HG03520 (cell line): ENCODE data around the gene RNF146.
"Not testable (repeated sequence)": the region's sequence is repeated elsewhere in the genome, so short reads cannot be mapped to it uniquely, and the experiment has no call there.

Source experiments
- ATAC-seq: cut with Tn5 transposase; IDR thresholded peaks from one replicate; pipeline ENCODE4 v1.9.1; 2021; ENCODE audit warnings: mild to moderate bottlenecking, moderate library complexity; ENCODE audit not compliant: unreplicated experiment

RNF146 gene

DNA sequence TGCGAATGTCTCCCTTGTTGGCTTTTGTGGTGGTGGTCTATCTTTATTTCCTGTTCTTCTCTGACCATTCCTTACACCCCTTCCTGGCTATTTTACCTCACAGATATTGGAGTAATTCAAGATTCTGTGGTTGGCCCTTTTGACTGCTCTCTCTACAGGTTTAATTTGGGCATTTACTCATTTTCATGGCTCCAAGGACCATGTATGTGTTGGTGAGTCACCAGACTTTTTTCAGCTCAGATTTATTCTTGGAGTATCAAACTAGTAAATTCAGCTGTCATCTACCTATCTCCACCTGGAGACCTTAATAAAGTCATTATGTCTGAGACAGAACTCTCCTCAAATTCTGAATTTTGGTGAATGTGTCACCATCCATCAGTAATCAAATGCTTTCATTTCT, 15.5 kb downstream of the RNF146 start:
- ATAC-seq: no peak

DNA sequence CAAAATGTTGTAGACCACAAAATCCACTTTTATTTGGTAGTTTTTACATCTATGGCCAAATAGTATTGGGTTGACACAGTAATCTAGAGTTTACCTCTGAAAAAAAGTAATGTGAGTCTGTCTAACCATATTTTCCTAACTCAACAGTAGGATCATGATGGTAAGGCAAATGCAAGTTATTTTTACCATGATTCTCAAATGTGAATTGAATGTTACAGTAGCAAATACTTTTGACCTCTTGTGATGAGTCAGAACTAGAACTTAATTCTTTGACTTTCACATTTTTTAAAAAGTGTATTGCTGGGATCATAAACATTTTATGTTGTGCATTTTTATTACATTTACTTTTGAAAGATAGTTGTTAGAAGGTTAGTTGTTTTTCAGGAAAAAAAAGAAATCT, 22.0 kb downstream of the RNF146 start:
- ATAC-seq: no peak

DNA sequence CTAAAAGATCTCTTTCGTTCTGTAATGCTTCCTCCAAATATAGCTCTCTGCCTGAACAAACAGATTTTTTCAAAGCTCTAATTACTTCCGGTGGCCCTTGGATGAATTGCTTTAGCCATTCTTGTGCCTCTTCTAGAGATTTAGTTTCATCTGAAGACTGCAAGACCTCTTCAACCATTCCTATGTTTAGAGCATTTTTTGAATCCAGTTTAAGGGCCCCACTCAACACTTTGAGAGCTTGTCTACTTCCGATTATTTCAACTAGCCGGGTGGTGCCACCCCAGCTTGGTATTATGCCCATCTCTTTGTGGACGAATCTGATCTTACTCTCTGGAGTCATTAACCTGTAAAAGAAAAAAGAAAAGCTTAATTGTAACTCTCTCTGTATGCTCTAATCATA, 23.3 kb downstream of the RNF146 start:
- ATAC-seq: no peak

DNA sequence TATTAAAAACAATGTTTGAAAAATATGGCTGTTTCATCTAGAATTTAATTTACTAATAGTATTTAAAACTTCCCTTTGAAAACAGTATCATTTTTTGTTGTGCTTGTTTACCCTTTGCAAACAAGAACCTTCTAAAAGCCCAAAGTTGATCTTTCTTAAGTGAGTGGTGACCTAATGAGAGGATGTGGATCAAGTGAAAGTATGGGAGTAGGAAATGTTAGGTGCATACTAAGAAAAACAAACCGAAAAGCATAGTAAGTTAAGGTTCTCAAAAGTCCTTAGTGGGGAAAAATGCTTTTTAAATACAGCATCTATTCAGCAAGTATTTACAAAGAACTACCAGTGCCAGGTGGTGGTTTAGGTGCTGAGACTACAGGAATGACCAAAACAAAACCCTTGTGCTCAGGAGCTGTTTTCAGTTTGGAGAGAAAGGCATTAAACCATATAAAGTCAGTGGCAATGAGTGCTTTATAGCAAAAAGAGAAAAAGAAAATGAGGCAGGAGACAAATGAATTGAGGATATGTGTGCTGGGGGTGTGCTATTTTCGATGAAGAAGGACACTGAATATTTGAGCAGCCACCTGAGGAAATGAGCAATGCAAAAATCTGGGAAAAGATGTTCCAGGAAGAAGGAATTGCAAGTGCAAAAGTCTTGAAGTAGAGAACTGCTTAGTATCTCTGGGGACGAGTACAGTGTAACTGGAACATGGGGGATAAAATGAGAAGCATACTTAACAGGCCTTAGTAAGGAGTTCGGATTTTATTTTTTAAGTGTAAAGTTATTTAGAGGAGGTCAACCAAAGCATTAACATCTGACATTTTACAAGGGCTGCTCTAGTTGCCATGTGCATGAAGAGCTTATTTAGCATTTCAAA, 24.0 kb downstream of the RNF146 start:
- peak; percentile 28 for ATAC-seq

DNA sequence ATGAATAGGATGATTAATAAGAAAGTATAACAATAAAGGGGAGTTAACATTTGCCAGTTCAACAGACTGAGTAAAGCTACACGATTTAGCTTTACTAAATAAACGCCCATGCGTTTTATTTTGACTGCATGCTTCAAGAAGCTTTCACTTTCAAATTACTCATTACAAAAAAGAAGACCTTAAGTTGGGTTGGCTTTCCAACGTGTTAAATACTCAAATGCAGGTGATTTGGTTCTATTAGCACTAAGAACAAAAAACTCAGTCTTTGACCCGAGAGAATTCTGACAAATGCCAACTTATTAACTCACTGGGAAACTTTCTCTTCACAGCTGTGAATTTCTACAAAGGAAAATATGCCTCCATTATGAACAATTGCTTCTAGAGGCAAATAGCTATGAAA, 24.8 kb downstream of the RNF146 start:
- peak; percentile 78 for ATAC-seq

DNA sequence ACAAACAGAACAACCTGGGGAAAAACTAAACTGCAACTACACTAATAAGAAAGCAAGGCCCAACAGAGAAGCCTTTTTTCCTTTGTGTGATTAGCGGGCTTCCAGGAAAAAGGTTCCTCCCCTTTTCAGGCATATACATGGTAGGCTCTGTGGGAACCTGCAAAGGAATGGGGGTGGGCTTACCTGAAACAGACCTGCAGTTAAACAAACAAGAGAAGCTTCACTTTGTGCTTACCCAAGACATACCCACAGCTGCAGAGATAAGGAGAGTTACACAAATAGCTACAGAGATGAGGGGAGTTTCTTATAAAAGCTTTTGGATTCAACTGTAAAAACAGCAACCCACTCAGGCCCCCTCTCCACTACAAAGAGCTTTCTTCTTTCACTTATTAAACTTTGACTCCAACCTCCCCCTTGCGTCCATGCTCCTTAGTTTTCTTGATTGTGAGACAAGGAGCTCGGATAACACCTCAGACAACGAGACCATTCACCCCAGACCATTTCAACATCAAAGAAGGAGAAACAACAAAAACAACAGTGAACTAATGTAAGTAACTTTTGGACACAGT, 30.9 kb downstream of the RNF146 start:
- no peak for ATAC-seq

DNA sequence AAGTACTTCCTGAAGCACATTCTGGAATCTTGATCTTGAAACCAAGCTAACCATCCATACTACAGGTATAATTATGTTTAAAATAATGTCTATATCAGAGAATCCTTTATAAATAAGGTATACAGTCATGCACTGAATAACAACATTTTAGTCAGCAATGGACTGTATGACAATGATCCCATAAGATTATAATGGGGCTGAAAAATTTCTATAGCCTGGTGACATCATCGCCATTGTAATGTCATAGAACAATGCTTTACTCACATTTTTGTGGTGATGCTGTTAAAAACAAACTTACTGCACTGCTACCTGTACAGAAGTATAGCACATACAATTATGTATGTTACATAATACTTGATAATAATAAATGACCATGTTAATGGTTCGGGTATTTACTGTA, 31.8 kb downstream of the RNF146 start:
- ATAC-seq: no peak

DNA sequence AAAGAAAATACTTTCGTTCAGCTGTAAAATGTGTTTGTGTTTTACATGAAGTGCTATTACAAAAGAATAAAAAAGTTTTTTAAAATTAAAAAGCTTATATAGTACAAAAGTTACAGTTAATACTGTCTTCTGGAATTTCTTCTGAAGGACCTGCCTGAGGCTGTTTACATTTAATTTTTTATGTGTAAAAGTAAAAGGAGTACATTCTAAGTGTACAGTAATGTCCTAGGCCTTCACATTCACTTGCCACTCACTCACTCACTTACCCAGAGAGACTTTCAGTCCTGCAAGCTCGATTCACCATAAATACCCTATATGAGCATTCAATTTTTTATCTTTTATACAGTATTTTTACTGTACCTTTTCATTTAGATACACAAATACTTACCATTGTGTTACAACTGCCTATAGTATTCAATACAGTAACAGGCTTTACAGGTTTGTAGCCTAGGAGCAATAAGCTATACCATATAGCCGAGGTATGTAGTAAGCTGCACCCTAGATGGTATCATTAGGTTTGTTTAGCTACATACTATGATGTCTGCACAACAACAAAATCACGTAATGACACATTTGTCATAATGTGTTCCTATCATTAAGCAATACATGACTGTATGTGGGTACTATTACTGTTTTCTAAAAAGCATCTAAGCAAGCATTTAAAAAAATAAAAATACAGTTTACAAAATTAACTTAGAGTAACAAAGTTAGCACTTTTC, 33.0 kb downstream of the RNF146 start:
- no peak for ATAC-seq

DNA sequence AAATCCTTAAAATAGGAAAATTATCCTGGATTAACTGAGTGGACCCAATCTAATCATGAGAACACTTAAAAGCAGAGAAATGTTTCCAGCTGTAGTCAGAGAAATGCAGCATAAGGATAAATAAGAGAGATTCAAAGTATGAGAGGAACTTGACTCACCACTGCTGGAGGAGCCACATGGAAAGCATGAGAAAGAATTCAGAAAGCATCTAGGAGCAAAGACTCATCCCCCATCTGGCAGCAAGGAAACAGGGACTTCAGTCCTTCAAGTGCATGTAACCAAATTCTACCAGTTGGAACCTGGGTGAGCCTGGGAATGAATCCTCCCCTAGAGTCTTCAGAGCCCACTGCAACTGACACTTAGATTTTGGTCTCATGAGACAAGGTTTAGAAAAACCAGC, 33.7 kb downstream of the RNF146 start:
- ATAC-seq: no peak

DNA sequence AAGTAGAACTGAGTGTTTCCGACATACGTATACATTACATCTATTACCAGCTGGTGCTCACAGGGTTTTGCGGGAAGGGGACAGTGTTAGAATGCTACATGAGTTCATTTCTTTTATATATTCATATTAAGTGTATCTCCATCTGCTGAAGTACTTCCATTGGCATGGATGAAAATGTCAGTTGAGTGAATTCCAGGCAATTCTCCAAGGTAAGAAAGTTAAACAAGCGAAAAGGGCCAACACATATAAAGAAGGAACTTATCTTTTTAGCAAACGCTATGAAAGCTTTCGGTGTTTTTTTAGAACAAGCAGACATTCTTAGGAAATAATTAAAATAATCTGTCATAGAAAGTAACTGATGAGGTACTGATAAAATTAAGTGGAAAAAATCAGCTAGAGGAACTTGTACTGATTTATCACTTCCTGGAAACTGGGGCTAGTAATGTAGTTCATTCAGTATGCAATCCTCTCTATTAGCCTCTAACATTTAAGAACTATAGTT, 34.6 kb downstream of the RNF146 start:
- no peak for ATAC-seq

DNA sequence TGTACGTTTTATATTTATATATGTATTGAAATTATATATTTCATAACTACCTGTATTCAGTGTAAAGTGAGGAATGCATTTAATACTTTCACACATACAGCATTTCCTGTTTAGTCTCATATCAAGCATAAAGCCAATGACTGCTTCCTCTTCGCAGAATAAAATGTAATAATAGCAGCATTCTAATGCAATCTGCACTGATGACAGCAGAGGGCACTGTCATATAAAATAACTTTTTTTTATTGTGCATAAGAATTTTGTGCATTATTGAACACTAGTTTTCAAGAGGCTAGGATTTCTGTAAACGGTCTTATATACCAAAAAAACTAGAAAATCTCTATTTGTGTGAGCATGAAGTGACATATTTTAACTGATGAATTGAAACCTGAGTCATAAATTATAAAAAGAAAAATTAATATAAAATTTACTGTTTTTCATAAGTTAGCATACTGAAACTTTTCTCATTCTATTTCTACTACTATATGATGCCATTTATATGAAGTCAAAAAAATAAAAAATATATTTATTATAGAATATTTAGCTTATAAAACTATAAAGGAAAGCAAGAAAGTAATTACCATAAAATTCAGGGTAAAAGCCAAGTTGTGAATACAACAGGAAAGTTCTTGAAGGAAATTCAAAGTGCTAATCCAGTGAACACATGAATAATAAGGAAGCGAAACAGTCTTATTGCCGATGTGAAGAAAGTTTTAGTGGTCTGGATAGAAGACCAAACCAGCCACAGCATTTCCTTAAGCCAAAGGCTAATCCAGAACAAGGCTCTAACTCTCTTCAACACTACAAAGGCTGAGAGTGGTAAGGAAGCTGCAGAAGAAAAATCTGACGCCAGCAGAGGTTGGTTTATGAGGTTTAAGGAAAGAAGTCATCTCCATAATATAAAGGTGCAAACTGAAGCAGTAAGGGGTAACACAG, 36.3 kb downstream of the RNF146 start:
- ATAC-seq: peak; percentile 83

DNA sequence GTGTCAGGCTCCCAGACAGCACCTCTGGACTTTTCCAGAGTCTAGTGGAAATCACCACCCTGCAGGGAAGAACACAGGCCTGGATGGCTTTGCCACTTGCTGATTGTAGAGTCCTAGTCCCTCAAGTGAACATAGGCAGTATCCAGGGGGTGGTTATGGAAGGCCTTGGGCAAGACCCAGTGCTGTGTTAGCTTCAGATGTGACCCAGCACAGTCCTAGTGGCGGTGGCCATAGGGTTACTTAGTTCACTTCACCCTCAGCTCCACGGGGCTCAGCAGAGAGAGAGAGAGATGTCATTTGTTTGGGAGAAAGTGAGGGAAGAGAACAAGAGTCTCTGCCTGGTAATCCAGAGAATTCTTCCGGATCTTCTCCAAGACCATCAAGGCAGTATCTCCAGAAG, 37.3 kb downstream of the RNF146 start:
- no peak for ATAC-seq

DNA sequence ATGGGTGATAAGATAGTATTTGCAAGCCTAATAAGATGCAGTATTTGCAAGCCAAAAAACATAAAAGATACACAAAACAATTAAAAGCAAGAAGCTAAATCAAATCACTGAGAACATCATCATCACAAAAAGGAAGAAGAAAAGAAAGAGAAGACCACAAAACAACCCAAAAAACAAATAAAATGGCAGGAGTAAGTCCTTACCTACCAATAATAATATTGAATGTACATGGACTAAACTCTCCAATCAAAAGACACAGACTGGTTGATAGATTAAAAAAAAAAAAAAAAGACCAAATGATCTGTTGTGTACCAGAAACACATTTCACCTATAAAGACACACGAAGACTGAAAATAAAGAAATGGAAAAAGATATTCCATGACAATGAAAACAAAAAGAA, 39.1 kb downstream of the RNF146 start:
- ATAC-seq: no peak

DNA sequence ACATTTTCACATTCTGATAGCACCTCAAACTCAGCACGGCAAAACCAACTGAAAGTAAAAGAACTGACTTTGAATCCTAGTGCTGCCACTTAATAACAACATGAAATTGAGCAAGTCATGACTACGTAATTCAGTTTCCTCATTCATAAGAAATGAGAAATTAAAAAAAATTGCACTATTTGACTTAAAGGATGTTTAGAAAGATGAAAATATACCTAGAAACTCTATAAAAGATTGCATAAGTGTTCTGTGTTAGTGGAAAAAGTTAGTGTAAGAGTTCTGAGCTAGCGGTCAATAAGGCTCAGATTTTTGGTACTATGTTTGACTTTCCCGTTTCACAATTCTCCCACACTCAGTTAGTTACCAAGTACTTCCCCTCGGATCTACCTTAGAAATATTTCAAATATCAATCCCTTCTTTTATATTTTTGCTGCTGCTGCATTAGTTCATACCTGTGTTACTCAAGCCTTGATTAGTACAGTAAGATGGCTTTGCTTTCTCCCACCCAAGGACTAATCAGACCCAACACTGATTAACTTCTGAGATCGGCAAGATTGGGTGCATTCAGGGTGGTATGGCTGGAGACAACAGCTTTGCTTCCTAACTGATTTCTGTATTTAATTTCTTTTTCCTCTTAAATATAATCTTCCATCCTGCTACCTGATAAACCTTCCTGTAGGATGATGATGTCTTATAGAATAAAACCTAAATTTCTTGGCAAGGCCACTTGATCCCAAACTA, 50.9 kb downstream of the RNF146 start:
- no peak for ATAC-seq

DNA sequence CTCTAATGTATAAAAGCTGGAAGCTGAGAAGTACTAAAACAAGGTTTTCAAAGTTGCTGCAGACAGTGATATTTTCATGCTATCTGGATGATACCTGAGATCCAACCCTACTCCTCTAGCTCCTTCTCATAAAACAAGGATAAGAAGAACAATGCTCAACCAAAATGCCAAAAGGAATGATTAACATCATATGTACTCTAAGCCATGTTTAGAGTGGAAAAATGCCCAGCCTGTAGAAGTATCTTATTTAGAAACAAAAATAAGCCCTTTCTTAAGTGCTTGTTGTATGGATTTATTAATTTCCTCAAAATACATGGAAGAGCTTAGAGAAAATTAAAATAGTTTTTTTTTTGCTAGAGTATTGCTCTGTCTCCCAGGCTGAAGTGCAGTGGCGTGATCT, 53.0 kb downstream of the RNF146 start:
- ATAC-seq: no peak

DNA sequence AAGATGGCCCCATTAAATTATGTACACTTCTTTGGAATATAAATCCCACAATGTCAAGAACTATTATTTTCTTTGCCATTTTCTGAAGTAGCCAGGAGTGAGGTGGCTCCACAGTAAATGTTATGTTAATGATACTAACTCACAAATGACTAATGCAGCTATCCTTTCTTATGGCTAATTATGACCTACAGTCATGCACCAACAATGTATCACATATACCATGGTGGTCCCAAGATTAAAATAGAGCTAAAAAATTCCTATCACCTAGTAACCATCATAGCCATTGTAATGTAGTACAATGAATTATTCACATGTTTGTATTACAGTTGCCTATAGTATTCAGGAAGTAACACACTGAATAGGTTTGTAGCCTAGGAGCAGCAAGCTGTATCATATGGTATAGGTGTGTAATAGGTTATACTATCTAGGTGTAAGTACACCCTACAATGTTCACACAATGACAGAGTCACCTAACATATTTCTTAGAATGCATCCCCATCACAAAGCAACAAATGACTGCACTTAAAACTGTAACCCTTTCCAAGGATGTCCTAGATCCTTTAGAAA, 61.5 kb downstream of the RNF146 start:
- no peak for ATAC-seq

DNA sequence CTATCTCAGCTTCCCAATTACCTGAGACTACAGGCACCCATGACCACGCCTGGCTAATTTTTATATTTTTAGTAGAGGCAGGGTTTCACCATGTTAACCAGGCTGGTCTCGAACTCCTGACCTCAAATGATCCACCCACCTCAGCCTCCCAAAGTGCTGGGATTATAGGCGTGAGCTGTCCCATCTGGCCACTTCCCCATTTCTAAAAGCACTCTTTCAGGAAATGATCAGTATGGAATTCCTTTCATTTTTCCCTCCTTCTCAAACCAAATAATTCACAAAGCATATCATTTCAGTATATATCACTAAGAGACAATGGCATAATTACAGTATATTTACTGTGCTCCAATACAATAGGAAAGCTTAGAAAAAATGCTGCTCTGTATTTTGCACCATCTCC, 64.6 kb downstream of the RNF146 start:
- ATAC-seq: not testable (repeated sequence)

DNA sequence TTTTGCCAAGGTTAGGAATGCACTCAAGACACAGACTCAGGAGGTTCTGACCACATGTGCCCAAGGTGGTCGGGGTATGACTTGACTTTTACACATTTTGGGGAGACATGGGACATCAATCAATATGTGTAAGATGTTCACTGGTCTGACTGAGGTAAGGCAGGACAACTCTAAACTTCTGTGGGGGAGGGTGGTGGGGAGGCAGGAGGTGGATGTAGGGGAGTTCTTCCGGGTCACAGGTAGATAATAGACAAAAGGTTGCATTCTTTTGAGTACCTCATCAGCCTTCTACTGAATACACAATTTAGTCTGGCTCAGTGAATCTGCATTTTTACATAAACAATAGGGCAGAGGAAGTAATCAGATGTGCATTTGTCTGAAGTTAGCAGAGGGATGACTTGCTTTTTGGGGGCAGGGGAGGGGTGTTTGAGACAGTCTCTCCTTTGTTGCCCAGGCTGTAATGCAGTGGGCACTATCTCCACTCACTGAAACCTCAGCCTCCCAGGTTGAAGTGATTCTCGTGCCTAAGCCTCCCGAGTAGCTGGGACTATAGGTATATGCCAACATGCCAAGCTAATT, 65.8 kb downstream of the RNF146 start:
- ATAC-seq: no peak
